Upper lobe of left lung (tissue), 6 donors: ENCODE results near the gene NECTIN4. TPM values are rescaled to one million over a fixed set of nuclear protein-coding genes. Genes with fewer than 3 reads are reported as not detected.

Source experiments
- ATAC-seq, 2 donors: fragments of 200-7000 bp; cut with Tn5 transposase; one replicate each; pipeline ENCODE4 v1.9.1; 2022; ENCODE audit warnings: mild to moderate bottlenecking in 2 of 2, moderate library complexity in 2 of 2; ENCODE audit not compliant: low FRiP score in 2 of 2
- DNase-seq, 2 donors: peaks; one replicate each; pipeline ENCODE4 v3.0.0-alpha.2; 2019 to 2020
- H3K27ac ChIP-seq, 4 donors: fragments of 200-600 bp; sonication (generic); one replicate each; pipeline ENCODE4 v1.5.1; 2016 to 2019
- H3K27me3 ChIP-seq, 4 donors: fragments of 200-600 bp; sonication (generic); one replicate each; pipeline ENCODE4 v1.5.1; 2017 to 2019
- H3K36me3 ChIP-seq, 4 donors: fragments of 200-600 bp; sonication (generic); one replicate each; pipeline ENCODE4 v1.5.1; 2016 to 2019
- H3K4me1 ChIP-seq, 4 donors: fragments of 200-600 bp; sonication (generic); one replicate each; pipeline ENCODE4 v1.5.1; 2018 to 2019
- H3K4me3 ChIP-seq, 4 donors: fragments of 200-600 bp; sonication (generic); one replicate each; pipeline ENCODE4 v1.5.1; 2017 to 2019; ENCODE audit warnings: mild to moderate bottlenecking in 2 of 4, moderate library complexity in 1 of 4
- H3K9me3 ChIP-seq, 4 donors: fragments of 200-600 bp; sonication (generic); one replicate each; pipeline ENCODE4 v1.5.1; 2018 to 2019
- EP300 ChIP-seq, 4 donors: sonication (generic); formaldehyde crosslinking; IDR thresholded peaks; one replicate each; pipeline ENCODE4 v1.5.1; 2017; ENCODE audit warnings: antibody characterized with exemption in 4 of 4, control low read depth in 2 of 4
- POLR2A ChIP-seq, 4 donors: fragments of 450-650 bp; IDR thresholded peaks; one replicate each; pipeline ENCODE4 v1.5.1; 2016 to 2017; ENCODE audit warnings: antibody characterized with exemption in 4 of 4, mild to moderate bottlenecking in 2 of 4
- POLR2AphosphoS5 ChIP-seq, 2 donors: sonication (generic); formaldehyde crosslinking; IDR thresholded peaks; one replicate each; pipeline ENCODE4 v1.5.1; 2017; ENCODE audit warnings: antibody characterized with exemption in 2 of 2
- WGBS, 2 donors: methylation state at CpG; one replicate each; pipeline ENCODE4 v1.1.5; 2017 to 2018; 5-methylcytosine and 5-hydroxymethylcytosine counted together
- total RNA-seq, 6 donors: library from RNA; depleted of rRNA in 4 of 6; stranded (reverse); fragments of >200 nt in 4 of 6; gene quantifications; one replicate each; pipeline versions ENCODE4 v1.1.0 to v1.2.1, GENCODE V29; 2016 to 2021
- TF ChIP-seq, protein P1 (sequence below), 6 experiments: fragments of 450-650 bp in 4 of 6; fragments of 200-600 bp in 2 of 6; sonication (generic) in 2 of 6; IDR thresholded peaks; one replicate each; pipeline ENCODE4 v1.5.1; 2016 to 2019; ENCODE audit warnings: antibody characterized with exemption in 6 of 6
- donor health status: DM: no; HTN: no; CAD: no; lungs with moderate emphysema.
- donor health status: DM: no; HTN: yes; CAD: no; lungs with severe emphysema.

The NECTIN4 gene
- total RNA-seq, 6 donors from 2014 or later = 5.2 to 19.9 (median 12.1) TPM

DNA sequence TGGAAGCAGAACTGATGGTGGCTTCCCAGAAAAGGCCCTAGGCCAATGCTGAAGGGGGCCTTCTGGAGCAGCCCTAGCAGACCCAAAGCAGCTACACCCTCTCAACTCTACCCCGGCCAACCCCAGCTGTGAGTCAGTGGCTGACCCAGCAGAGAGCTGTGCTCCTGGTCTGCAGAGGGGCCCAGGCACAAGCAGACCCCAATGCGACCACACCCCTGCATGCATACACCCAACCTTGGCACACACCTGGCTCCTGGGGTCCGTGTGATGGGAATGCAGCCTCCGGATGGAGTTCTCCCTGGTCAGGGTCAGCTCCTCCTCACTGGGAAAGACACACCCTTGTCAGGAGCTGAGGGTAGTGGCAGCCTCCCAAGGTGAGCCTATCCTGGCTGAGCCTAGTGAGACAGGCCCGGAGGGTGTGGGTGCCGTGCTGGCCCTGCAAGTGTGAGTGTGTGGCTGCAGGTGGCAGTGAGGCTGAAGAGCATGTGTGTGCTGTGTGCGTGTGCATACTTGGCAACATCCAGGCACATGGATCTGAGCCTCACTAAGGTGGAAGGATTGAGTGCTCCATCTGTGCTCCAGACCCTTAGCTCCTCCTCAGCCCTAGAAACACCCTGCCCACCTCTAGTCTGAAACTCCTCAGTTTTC lies 15.8 kb downstream of the NECTIN4 start:
- Histone ChIP-seq H3K27me3 (no peaks in the 10 kb centered on the region), H3K4me1 (peaks cover 0 to 9% (median 2%) of the 10 kb centered on the region in 4 donors), H3K36me3 (no peaks in the 10 kb centered on the region), H3K4me3 (no peak overlapping the region), H3K9me3 (no peaks in the 10 kb centered on the region), H3K27ac (no peak overlapping the region)
- DNase-seq (no peak), ATAC-seq (no peak)
- TF ChIP-seq, protein P1, sequence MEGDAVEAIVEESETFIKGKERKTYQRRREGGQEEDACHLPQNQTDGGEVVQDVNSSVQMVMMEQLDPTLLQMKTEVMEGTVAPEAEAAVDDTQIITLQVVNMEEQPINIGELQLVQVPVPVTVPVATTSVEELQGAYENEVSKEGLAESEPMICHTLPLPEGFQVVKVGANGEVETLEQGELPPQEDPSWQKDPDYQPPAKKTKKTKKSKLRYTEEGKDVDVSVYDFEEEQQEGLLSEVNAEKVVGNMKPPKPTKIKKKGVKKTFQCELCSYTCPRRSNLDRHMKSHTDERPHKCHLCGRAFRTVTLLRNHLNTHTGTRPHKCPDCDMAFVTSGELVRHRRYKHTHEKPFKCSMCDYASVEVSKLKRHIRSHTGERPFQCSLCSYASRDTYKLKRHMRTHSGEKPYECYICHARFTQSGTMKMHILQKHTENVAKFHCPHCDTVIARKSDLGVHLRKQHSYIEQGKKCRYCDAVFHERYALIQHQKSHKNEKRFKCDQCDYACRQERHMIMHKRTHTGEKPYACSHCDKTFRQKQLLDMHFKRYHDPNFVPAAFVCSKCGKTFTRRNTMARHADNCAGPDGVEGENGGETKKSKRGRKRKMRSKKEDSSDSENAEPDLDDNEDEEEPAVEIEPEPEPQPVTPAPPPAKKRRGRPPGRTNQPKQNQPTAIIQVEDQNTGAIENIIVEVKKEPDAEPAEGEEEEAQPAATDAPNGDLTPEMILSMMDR (IDR thresholded peaks at IDR 0.05) = no peak
- no peak for TF ChIP-seq POLR2A (IDR thresholded peaks at IDR 0.05)
- TF ChIP-seq EP300 (IDR thresholded peaks at IDR 0.05) = no peak
- no peak for TF ChIP-seq POLR2AphosphoS5 (IDR thresholded peaks at IDR 0.05)
- WGBS, 2 donors = 68 to 93% methylated on average over 3 to 7 of the region's 7 CpGs

DNA sequence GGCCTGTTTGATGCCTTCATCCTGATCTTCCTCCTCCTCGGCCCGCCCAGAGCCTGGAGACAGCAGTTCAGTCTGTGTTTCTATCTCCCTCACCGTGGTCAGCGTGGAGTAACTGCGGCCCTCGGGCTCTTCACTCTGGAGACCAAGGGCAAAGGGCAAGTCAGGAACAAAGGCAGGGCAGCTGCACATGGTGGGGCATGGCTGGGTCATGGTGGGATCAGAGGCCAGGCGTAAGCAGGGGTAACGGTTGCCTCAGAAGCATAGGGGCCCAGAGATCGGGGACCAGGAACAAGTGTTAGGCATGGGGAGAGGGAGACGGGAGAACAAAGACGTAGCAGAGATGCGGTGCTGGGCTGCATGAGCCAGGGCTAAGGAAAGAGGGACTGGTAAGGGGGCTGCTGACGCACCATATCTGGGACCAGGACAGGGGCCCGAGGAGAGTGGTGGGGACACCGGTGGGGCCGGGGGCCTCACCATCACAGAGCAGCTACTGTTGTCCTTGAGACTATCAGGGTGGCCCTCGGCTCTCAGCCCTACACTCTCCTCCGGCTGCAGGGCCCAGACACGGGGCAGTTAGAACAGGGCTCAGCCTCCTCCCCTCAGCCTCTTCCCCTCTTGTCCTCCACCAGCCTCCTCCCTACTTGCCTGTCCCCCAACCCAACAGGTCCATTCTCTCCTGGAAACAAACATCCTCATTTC lies 16.5 kb downstream of the NECTIN4 start:
- DNase-seq (peak in 1 of 2 donors; percentile 62), ATAC-seq (no peak)
- H3K4me3 ChIP-seq = no peak overlapping the region
- H3K9me3 ChIP-seq = no peaks in the 10 kb centered on the region
- H3K27me3 ChIP-seq = no peaks in the 10 kb centered on the region
- H3K36me3 ChIP-seq = no peaks in the 10 kb centered on the region
- H3K27ac ChIP-seq = no peak overlapping the region
- 91 to 96% methylated on average over 19 of the region's 19 CpGs for WGBS, 2 donors
- TF ChIP-seq EP300 (IDR thresholded peaks at IDR 0.05) = no peak
- TF ChIP-seq, protein P1 (IDR thresholded peaks at IDR 0.05) = no peak
- no peak for TF ChIP-seq POLR2A (IDR thresholded peaks at IDR 0.05)
- TF ChIP-seq POLR2AphosphoS5 (IDR thresholded peaks at IDR 0.05) = no peak
- H3K4me1 ChIP-seq = peaks cover 0 to 11% (median 2%) of the 10 kb centered on the region in 4 donors

DNA sequence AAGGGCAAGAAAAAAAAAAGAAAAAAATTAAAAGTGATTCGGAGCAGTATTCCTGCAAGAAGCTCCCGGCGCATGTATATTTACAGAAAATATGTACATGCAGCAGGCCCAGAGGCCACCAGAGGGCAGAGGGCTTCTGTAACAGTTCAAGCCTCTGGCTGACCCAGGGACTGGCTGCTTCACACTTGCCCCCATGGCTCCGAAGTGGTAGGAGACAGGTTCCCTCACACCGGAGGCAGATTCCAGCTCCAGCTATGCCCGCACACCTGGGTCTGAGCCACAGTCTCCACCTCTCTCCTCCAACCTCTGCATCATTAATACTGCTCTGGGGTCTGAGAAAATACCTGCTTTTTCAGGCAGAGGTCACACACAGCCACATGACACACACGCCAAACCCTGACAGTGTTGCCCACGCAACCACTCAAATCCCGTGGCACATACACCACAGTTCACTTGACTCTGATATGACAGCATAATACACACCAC lies 17.4 kb downstream of the NECTIN4 start:
- peak in 1 of 2 donors; percentile 78 for DNase-seq
- Histone ChIP-seq H3K36me3 (no peaks in the 10 kb centered on the region), H3K9me3 (no peaks in the 10 kb centered on the region), H3K27ac (no peak overlapping the region), H3K27me3 (no peaks in the 10 kb centered on the region), H3K4me3 (no peak overlapping the region), H3K4me1 (peaks cover 0 to 14% (median 2%) of the 10 kb centered on the region in 4 donors)
- TF ChIP-seq EP300 (IDR thresholded peaks at IDR 0.05) = no peak
- no peak for TF ChIP-seq POLR2A (IDR thresholded peaks at IDR 0.05)
- TF ChIP-seq, protein P1 (IDR thresholded peaks at IDR 0.05) = peak; percentile 53 to 72 (median 64)
- no peak for TF ChIP-seq POLR2AphosphoS5 (IDR thresholded peaks at IDR 0.05)
- 62 to 65% methylated on average over 9 of the region's 9 CpGs for WGBS, 2 donors
- peak in 1 of 2 donors; percentile 71 for ATAC-seq

DNA sequence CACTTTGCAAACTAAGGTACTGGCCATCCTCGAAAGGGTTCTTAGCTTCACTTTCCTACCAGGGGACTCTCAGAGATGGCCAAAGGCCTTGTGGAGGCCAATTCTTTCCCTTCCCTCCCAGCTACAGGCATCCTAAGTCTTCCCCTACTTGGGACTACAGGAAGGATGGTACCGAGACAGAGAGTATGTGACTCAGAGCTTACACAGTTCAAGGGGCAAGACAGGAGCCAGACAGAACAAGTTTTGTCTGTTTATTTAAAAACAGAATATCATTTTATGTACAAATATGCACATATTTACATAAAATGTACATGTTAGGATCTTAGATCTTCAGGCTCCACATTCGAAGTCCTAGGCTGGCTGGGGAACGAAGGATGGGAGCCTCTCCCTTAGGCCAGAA lies 18.6 kb downstream of the NECTIN4 start:
- Histone ChIP-seq H3K36me3 (no peaks in the 10 kb centered on the region), H3K27me3 (no peaks in the 10 kb centered on the region), H3K4me1 (peaks cover 0 to 14% (median 6%) of the 10 kb centered on the region in 4 donors), H3K9me3 (no peaks in the 10 kb centered on the region), H3K4me3 (no peak overlapping the region), H3K27ac (peak overlapping the region in 2 of 4 donors; percentile 85 to 93)
- WGBS, 2 donors = 97 to 99% methylated on average over 4 of the region's 4 CpGs
- ATAC-seq = no peak
- no peak for DNase-seq
- TF ChIP-seq POLR2A (IDR thresholded peaks at IDR 0.05) (no peak), EP300 (IDR thresholded peaks at IDR 0.05) (no peak), POLR2AphosphoS5 (IDR thresholded peaks at IDR 0.05) (no peak)
- TF ChIP-seq, protein P1 (IDR thresholded peaks at IDR 0.05) = no peak
